NCI-H446 treated with DMSO at 0.1 percent for 48 hours (cell line): Measurements from ENCODE around the gene SRMS.
A peak's percentile ranks its signal among the peaks of the same experiment; 100 is the strongest.
"Not testable (repeated sequence)": the region's sequence is repeated elsewhere in the genome, so short reads cannot be mapped to it uniquely, and the experiment has no call there.

Experiments used
- DNase-seq: peaks from one replicate; lab custom pipeline; 2025; lab: John Stamatoyannopoulos, UW

SRMS gene

DNA sequence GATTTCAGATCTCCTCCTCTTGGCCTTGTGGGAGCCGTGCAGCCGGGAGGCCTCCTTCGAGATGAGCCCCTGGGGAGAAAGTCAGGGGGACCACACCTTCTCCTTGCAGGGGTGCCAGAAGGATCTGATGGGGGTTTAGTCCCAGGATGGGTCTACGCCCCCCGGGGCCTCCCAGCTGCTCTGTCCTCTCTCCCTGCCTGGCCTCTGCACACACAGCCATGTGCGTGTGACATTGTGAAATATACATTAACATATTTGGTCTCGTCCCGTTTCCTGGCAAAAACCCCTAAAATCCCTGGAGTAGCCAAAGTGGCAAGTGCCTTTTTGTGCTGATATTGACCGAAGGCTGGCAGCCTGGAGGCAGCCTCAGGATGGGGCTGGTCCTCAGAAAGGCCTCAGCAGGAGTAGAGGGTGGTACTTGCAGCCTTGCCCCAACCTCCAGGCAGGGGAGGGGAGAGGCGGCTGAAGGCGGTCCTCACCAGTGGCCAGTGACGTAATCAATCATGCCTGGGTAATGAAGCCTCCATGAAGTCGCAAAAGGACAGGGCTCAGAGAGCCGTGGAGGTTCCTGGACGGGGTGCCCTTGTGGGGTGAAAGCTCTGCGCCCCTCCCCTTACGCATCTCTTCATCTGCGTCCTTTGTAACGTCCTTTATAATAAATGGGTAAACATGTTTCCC is 31.6 kb upstream of the SRMS start:
- no peak for DNase-seq

DNA sequence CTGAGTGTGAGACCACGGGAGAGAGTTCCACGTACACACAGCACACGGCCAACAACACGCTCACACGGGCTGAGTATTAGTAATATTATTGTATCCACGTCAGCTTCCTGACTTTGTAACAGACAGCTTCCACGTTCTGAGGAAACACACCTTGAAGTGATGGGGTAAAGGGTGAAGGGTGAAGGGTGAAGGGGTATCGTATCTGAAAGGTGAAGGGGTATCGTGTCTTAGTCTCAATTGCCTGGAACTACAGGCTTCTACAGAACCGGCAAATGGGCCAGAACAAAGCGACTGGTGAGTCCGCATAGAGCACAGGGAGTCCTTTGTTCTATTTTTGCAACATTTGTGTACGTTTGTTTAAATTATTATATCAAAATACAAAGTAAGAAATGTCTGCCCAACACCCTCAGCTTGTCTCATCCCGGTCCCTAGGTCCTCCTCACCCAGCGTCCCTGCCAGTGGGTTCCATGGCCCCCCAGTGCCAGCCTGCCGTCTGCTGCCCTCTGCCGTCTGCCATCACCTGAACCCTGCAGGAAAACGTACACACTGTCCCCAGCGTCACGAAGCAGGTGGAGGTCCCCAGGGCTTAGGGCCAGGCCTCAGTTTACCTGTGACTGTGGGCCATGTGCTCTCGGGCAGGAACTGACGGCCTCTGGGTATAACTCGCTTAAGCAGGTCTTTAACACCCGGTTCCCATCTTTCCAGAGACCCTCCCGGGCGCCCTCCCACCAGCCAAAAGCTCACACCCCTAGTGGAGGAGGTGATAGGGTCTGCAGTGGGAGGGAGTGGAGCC is 30.9 kb upstream of the SRMS start:
- DNase-seq, result no peak

DNA sequence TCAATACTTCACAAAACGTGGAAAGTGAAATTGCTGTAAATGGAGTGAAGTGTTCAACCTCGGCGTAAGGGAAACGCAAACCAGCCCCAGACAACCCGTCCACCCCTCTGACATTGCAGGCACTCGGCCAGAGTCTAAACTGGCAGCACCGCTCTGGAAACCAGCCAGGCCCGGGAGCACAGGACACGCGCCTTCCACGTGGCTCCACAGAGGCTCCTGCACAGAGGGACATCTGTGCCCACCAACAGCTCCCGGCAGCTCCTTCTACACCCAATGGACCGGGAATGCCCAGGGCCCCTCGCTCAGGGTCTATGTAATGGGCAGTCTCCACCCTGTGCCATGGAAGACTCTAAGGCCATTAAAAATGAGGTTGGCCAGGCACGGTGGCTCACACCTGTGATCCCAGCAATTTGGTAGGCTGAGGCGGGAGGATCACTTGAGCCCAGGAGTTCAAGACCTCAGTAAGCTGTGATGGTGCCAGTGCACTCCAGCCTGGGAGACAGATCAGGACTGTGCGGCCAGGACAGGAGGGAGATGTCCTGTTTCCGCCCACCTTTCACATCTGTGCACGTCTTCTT is 29.9 kb upstream of the SRMS start:
- DNase-seq, result peak; percentile 8

GRCh38 chr20:63576311-63576710 is 28.8 kb upstream of the SRMS start:
- no peak for DNase-seq

GRCh38 chr20:63574829-63575743 is 27.5 kb upstream of the SRMS start:
- no peak for DNase-seq

DNA sequence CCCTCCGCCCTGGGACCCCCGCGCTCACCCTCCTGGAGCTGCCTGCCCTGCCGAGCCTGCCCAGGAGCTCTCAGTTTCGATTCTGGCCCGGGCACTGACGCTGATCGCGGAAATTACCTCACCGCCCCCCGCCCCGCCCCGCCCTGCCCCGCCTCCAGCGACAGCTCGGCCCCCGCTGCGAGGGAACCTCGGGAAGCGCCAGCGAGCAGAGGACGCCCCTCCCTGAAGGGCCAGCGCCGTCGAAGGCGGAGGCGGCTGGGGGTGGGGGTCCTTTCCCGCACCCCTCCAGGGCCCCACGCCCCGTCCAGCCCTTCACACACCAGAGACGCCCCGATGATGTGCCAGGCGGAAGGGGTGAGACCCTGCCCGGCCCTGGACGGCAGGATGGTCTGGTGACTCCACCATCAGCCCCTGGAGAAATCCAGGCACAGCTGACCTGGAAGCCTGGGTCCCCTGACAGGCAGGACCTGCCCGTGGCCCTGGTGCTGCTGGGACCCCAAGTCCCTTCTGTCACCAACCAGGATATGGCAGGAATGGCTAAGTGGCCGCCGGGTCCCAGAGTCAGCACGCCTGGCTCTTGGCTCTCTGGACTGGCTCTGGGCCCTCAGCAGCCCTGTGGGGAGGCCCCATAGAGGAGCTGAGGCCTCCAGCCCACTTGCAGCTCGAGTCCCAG is 26.7 kb upstream of the SRMS start, which contains the start of gene HELZ2:
TSS of gene HELZ2 (minus strand) at position 84 of the 673 bp plus-strand sequence. CDS start 1,854 bp downstream, outside the sequence.
- peak; percentile 45 for DNase-seq

- DNase-seq, result no peak
Measured at GRCh38 chr20:63573647-63574131, 26.1 kb upstream of the SRMS start.

GRCh38 chr20:63572788-63573646 is 25.5 kb upstream of the SRMS start:
- DNase-seq, result no peak

DNA sequence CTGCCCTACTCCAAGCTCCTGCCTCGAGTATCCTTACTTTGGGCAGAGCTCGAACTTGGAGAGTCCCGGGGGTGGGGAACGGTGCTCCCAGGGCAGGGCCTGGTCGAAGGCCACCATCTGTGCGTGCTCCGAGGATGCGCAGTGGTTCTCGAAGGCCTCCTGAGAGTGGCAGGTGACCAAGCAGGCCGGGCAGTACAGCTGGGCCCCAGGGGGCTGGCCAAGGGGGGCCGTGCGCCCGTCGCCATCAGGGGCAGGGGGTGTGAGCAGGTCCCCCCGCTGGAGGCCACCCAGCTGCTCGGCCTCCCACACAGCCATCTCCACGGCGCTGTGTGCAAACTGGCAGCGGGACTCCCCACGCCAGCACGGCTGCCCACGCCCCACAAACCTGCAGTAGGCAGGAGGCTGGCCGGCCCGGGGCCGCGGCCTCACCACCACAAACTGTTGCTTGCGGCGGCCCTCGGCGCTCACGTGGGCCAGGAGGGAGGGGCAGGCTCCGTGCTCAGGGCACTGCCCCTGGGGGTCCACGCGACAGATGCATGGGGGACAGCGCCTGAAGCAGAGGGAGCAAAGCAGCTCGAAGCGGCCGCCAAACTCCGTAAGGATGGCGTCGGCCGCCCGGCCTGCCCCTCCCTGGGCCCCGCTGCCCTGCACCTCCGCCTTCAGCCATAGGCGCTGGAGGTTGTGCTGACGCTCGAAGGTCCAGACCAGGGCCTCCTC is 24.7 kb upstream of the SRMS start:
- DNase-seq, result no peak

DNA sequence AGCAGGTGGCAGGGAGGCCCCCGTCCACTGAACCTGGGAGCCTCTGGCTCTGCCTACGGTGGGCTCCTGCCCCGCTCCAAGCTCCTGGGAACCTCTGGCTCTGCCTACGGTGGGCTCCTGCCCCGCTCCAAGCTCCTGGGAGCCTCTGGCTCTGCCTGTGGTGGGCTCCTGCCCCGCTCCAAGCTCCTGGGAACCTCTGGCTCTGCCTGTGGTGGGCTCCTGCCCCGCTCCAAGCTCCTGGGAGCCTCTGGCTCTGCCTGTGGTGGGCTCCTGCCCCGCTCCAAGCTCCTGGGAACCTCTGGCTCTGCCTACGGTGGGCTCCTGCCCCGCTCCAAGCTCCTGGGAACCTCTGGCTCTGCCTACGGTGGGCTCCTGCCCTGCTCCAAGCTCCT is 23.5 kb upstream of the SRMS start:
- not testable (repeated sequence) for DNase-seq

- no peak for DNase-seq
Measured at GRCh38 chr20:63570281-63571086, 22.9 kb upstream of the SRMS start.

DNA sequence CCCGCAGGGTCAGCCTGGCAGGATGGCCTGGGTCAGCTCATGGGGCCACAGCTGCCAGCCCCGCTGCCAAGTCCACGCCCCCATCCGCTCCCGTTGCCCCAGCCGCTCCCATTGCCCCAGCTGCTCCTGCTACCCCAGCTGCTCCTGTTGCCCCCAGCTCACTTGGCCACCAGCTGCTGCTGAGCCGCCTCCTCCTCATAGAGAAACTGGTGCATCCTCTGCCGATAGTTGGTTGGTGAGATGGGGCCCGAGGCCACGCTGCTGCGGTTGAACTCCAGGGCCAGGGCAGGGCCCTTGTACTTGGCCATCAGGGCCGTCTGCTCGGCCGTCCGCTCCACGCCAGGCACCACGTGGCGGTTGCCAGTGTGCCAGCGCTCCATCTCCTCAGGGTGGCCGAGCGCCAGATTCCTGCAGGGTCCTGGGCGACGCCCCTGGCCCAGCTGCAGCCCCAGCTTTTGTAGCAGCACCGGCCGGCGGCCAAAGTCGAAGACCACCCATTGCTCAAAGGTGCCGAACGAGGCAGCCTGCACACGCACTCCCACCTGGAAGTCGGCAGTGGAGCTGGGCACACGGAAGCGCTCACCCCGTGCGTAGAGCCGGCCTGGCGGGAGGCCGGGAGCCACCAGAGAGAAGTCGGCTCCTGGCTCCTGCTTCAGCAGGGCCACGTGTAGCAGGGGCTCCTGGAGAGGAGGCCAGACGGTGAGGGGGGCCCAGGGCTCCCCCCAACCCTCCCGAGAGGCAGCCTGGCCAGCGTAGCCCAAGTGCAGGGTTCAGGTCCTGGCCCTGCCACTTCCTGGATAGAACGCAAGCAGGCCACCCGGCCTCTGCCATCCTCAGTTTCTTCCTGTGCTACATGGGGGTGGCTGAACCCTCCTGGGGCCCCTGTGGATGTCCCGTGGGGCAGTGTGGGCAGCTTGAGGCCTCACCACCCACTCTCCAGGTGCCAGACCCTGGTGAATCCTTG is 21.7 kb upstream of the SRMS start:
- peak; percentile 42 for DNase-seq

- DNase-seq, result no peak
Measured at GRCh38 chr20:63568170-63568981, 20.8 kb upstream of the SRMS start.

GRCh38 chr20:63567386-63568169 is 20.0 kb upstream of the SRMS start:
- DNase-seq, result no peak

DNA sequence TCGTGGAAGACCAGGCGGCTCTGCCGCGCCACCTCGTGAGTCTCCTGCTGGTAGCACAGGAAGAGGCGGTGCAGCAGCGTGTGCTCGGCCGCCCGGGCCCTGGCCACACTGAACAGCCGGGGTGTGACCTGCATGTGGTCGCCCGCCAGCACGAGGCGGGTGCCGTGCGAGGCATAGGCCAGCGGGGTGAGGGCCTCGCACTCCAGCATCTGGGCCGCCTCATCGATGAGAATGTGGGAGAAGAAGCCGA is 19.5 kb upstream of the SRMS start:
- no peak for DNase-seq
